GM18517 (cell line): ENCODE data around the gene NEK8.

ENCODE experiments used
- ATAC-seq: cut with Tn5 transposase; IDR thresholded peaks from one replicate; pipeline ENCODE4 v1.9.1; 2021; ENCODE audit warnings: mild to moderate bottlenecking, moderate library complexity; ENCODE audit not compliant: unreplicated experiment

The NEK8 gene

DNA sequence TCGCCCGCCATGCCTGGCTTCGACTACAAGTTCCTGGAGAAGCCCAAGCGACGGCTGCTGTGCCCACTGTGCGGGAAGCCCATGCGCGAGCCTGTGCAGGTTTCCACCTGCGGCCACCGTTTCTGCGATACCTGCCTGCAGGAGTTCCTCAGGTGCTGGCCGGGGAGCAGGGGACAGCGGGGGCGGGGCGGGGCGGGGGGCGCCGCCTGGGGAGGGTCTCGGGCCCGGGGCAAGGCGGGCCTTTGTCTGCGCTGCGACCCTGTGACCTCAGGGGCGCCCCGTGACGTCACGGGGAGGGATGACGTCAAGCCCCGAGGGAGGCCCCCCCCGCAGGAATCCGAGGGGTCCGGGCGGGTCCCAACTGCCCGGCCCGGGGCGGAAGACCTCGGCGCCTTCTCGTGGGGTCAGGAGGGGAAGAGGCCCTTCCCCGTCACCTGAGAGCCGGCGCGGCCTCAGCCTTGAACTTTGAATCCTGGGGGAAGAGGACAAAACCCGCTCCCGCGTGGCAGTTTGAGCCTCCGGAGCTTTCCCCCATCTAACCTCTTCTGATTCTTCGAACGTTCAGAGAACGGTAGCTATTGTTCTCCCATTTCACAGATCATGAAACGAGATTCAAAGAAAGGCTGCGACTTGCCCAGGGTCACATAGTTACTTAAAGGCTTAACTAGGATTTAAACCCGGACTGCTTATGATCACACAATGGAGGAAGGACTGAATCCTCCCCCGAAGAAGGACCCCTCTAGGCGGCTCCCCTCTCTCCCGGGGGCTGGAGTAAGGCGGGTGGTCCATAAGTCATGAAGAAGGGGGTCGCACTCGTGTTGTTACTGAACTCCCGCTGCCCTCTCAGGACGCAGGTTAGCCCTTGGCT, 15.8 kb downstream of the NEK8 start:
- peak; percentile 23 for ATAC-seq

DNA sequence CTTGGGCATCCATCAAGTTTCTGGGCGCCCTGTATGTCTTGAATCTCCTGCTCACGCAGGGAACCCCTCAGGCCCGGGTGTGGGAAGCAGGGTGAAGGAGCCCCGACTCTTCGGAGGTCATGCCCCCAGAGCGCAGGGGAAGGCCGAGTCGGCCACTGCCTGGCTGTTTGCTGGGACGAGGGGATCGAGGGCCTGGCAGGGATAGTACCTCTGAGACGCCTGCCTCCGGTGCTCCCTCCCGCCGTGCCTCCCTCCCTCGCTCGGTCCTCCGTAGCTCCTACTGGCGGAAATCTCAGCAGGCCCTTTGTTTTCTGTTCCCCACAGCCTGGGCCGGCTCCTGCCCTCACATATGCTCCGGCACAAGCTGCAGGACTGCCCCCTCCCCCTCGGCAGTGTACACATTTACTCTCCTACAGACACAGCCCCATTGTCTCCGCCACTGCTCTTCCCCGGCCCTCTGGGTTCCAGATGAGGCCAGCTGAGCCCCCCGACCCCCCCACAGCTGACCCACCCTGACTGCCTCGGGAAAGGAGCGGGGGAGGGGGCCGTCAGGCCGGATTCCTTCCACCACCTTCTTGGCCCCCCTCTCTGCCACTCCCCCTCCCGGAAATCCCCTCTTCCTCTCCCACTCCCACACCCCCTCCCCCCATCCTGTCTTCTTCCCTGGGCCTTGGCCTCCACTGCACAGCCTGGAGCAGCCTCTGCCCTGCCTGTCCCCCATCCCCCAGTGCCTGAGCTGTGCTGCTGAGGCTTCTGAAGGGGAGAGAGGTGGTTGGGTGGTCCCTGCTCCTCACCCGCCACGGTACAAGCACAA, 16.6 kb downstream of the NEK8 start:
- ATAC-seq: no peak

DNA sequence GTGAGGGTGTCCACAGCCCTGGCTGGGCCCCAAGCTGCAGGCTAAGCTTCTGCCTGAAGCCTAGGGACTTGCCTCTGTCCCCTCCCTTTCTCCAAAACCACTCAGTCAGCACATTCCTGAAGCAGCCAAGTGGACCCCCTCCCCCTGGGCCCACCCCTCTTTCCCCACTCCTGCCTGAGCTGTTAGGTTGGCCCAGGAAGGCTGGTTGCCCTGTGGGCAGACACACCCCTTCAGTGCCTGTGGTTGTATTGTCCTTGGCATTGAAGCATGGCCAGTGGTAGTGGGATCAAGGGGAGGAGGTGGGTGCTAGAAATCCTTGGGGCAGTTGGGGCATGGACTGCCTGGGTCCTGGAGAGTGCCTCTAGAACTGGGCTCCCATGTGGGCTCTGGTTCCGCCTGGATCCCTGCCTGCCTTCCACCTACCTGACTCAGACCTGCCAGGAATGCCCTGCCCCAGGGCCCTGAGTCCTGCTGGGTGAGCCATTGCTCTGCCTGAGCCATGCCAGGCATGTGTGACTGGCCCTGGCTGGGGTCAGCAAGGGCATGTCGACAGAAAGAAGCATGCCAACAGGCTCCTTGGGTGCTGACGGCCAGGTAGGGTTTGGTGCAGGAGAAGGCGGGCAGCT, 17.3 kb downstream of the NEK8 start:
- no peak for ATAC-seq

DNA sequence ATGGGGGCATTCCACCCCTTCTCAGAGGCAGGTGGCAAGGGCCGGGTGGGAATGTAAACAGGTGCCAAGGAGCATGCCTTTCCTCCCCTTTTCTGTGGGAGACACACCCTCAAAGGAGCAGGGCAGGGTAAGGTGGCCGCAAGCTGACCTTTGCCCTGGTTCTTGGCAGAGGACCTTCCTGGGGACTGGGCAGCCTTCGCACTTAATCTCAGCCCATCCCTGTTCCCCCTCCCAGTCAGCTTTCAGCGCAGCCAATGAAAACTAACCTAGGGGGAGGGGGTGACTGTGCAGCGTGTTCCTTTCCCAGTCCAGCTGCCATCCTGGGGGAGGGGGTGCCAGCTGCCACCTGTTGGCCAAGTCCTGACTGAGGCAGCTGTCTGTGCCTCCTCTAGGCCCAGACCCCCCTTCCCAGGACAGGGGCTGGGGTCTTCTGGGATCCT, 18.0 kb downstream of the NEK8 start:
- ATAC-seq: no peak

DNA sequence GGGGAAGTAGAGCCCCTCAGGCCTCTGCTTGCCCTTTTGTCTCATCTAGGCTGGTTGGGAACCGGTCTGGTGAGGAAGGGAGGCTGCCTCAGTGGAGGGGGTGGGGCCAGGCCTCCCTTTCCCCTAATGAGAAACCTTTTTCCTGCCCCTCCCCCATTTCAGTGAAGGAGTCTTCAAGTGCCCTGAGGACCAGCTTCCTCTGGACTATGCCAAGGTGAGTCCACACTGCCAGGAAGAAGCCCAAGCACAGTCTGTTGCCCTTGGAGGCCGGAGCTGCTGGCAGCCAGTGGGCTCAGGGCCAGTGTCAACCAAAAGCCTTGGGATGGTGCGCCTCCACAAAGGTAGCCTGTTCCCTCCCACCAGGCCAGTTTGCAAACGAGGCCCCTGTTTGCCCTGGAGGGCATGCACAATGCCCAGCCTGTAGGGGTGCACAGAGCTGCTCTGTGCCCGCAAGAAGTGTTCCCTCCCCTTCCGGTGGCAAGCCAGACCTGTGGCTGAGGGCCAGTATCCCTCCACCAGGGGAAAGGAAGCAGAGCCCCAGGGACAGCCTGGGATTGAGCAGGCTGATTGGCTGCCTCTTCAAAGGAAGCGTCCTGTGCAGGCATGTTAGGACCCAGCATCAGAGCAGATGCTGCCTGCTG, 18.6 kb downstream of the NEK8 start:
- ATAC-seq: no peak

DNA sequence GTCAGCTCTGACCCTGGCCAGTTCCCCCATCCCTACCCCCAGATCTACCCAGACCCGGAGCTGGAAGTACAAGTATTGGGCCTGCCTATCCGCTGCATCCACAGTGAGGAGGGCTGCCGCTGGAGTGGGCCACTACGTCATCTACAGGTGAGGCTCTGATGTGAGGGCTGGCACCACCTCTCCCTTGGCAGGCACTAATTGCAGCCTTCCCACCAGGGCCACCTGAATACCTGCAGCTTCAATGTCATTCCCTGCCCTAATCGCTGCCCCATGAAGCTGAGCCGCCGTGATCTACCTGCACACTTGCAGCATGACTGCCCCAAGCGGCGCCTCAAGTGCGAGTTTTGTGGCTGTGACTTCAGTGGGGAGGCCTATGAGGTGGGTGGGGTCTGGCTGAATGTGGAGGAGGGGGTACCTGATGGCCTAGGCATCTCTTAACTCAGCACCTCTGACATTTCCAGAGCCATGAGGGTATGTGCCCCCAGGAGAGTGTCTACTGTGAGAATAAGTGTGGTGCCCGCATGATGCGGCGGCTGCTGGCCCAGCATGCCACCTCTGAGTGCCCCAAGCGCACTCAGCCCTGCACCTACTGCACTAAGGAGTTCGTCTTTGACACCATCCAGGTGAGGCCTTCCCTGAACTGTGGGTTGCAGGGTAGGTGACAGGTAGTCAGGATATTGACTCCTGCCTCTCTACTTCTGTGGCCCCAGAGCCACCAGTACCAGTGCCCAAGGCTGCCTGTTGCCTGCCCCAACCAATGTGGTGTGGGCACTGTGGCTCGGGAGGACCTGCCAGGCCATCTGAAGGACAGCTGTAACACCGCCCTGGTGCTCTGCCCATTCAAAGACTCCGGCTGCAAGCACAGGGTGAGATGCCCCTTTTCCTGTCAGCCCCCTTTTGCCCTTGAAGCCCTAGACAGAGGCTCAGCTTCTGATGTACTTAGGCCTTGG, 19.5 kb downstream of the NEK8 start:
- ATAC-seq: no peak

DNA sequence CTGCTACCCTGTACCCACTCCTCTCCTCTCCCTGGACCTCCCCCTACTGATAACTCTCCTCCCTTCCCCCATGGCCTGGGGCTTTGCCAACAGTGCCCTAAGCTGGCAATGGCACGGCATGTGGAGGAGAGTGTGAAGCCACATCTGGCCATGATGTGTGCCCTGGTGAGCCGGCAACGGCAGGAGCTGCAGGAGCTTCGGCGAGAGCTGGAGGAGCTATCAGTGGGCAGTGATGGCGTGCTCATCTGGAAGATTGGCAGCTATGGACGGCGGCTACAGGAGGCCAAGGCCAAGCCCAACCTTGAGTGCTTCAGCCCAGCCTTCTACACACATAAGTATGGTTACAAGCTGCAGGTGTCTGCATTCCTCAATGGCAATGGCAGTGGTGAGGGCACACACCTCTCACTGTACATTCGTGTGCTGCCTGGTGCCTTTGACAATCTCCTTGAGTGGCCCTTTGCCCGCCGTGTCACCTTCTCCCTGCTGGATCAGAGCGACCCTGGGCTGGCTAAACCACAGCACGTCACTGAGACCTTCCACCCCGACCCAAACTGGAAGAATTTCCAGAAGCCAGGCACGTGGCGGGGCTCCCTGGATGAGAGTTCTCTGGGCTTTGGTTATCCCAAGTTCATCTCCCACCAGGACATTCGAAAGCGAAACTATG, 20.4 kb downstream of the NEK8 start:
- no peak for ATAC-seq

DNA sequence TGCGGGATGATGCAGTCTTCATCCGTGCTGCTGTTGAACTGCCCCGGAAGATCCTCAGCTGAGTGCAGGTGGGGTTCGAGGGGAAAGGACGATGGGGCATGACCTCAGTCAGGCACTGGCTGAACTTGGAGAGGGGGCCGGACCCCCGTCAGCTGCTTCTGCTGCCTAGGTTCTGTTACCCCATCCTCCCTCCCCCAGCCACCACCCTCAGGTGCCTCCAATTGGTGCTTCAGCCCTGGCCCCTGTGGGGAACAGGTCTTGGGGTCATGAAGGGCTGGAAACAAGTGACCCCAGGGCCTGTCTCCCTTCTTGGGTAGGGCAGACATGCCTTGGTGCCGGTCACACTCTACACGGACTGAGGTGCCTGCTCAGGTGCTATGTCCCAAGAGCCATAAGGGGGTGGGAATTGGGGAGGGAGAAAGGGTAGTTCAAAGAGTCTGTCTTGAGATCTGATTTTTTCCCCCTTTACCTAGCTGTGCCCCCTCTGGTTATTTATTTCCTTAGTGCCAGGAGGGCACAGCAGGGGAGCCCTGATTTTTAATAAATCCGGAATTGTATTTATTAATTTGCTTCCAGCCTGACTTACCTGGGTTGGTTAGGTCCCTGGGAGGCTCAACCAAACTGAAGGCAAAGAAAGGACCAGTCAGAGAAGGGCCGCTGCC, 21.1 kb downstream of the NEK8 start:
- no peak for ATAC-seq

DNA sequence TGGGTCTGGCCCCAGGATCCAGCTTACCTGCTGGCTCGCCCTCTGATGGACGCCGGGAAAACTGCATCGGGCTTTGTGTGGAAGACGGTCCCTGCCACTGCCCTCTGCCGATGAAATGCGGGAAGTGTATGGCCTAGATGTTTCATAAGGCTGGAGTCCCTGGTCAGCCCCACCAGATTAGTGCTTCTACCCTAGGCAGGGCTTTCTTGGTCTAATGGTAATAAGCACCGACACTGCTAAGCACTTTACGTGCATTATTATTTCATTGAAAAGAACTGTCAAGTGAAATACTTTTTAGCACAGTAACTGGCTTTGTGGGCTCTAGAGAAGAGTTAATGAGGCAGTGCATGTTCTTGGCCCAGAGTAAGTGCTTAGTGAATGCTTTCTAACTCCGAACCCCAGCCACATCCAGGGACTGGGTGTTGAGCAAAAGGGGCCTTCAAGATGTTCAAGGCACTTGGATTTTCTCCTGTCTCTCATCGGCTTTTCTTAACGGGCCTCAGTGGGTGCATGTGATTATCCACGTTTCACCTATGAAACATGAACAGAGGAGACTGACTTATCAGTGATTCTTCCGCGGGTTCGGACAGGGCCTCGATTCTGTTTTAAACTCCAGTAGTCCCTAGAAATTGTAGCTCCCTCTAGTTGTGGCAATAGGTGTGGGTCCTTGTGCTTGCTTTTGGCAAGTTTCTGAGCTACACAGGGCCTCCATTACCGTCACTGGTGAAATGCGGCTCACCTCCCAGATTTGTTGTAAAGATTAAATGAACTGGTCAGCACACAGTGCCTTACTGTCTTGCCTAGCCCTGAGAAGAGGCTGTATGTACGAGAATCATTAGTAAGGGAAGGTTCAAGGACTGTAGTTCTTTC, 21.8 kb downstream of the NEK8 start:
- ATAC-seq: peak; percentile 67

DNA sequence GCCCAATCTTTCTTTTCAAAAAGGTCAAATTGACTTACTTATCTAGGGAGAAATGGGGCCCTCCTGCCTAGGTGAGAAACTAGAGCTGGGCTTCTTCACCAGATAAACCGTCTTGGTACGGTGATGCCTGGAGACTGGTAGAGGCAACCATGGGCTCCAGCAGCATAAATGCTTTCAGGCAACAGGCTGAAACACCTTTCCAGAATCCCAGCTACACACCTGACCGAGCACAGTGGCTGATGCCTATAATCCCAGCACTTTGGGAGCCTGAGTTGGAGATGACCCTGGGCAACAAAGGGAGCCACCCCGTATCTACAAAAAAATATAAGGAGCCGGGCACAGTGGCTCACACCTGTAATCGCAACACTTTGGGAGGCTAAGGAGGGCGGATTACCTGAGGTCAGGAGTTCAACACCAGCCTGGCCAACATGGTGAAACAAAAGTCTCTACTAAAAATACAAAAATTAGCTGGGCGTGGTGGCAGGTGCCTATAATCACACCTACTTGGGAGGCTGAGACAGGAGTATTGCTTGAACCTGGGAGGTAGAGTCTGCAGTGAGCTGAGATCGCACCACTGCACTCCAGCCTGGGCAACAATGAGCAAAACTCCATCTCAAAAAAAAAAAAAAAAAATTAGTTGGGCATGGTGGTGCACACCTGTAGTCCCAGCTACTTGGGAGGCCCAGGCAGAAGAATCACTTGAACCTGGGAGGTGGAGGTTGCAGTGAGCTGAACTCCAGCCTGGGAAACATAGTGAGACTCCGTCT, 23.2 kb downstream of the NEK8 start:
- no peak for ATAC-seq

DNA sequence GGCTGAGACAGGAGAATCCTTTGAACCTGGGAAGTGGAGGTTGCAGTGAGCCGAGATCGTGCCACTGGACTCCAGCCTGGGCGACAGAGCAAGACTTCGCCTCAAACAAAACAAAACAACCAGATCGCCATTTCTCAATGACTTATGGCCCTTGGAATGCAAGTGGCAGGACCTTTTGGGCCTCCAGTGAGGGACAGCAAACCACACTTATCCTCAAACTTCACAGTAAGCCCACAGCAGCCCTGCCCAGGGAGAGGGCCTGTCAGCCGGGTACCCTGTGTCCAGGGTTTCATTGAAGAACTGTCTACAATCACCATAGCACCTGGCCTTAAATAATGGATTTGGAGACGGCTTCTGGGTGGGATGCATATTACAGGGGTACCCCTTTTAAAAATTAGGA, 26.9 kb downstream of the NEK8 start:
- ATAC-seq: no peak

DNA sequence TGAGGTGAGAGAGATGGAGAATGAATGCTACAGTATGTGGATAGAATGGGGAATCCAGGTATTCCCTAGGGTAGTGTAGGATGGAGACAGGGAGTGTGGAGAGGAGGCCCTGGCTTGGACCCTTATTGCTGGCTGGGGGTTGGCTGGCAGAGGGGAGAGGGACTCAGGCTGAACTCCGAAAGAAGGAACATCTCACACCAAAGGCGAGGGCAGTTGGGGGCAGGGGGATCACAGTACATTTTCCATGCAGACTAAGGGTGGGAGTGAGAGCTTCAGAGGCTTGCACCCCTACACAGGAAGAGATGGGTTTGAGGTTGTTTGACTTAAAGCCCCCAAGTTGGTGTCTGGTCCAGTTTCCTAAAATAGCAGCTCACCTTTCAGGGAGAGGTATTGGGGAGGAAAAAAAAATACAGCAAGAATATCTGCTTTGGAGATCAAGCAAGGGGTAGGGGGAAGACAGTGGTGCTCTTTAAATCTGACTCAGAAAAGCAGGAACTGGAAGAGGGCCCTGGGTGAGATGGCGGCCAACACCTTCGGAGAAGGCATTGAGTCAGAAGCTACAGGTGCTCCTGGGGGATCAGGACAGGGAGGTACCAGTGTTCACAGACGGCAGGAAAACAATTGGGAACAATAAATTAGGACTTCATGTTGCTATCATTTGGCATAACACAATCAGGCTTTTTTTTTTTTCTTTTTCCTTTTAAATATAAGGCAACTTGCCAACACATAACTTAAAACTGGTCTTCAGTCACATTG, 27.6 kb downstream of the NEK8 start:
- no peak for ATAC-seq

DNA sequence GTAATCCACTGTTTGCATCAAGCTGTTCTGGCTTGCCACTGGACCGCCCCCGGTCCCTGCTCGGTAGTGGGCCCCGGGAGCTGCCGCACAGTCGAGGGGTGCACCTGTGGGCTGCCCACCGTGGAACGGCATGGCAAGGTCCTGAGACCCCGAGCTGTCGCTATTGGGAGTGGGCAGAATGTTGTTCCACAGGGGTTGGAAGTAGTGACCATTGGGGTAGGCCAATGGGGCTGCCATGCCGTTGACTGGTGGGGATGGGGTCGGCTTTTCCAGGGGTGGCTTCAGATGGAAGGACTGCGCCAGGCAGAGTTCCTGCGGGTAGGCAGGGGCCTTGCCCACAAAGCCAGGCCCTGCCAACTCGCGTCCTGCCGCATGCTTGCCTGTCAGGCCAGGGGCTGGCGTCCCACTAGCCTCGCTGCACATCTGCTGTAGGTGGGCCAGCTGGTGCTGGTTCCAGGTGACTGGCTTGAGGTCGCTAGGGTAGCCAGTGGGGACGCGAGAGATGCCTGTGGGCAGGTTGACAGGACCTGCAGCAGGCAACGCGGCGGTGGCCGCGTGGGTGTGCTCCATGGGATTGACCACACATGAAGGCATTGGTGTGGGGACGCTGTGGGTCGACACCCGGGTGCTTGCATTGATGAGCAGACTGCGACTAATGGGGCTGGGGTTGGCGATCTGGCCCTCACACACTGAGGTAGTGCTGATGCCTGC, 30.0 kb downstream of the NEK8 start:
- no peak for ATAC-seq

DNA sequence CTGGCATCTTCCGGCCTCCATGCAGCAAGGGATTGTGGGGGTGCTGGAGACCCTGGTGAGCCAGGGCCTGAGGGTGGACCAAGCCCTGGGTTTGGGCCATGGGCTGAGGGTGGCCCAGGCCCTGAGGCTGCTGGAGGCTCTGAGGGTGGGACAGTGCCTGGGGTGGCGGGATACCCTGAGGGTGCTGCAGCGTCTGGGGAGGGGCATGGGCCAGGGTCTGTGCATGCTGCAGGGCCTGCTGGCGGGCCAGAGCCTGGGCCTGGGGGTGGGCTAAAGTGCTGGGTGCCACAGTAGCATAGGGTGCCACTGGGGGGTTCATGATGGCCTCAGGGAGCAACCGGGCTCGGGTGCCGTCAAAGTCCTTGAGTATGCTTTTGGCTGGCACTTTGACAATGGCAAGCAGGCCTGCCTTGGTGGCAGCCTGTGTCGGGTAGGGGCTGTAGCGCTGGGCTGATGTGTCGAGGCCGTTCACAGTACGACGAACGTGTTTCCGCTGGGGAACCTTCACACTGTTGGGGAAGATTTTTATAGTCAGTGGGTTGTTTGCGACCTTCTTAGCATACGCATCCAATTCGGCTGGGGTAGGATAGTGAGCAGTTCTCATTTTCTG, 30.8 kb downstream of the NEK8 start:
- ATAC-seq: no peak
